HG03565 (cell line): ENCODE data around the gene TNS1.

Experiments used
- ATAC-seq: cut with Tn5 transposase; IDR thresholded peaks from one replicate; pipeline ENCODE4 v1.9.1; 2021; ENCODE audit warnings: mild to moderate bottlenecking, moderate library complexity; ENCODE audit not compliant: unreplicated experiment

Gene TNS1

DNA sequence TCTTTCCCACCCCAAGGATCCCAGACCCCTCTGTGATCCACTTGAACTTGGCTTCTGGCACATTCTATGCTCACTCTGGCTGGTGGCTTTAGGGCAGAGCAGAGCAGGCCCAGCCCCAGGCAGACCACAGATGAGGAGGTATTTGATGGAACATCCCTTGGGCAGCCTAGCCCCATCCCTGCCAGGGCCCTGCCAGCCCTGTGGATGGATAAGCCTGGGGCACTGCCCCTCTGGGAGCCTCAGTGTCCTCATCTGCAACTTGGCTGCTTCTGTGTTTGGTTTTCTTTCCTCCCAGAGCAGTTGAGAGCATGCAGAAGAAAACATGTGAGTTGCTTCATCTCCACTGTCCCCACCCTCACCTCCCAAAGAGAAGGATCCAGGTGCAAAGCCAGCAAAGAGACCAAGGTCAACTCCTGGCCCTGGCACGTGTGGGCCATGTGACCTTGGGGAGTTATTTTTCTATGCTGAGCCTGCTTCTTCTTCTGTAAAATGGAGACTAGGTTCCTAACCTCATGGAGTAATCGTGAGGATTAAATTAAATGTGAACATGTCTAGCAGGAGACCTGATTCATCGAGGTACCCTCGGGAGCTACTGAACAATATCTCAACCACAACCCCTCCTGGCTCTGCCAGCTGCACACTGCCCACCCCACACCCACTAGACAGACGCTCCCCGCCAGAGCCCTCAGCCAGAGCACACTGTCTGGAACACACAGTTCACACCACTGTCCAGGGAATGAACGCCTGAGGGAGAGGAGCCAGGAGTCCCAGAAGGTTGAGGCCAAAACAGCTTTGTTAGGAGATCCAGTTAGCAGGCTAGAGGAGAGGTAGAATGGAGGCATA lies 14.6 kb upstream of the TNS1 start:
- ATAC-seq: no peak

DNA sequence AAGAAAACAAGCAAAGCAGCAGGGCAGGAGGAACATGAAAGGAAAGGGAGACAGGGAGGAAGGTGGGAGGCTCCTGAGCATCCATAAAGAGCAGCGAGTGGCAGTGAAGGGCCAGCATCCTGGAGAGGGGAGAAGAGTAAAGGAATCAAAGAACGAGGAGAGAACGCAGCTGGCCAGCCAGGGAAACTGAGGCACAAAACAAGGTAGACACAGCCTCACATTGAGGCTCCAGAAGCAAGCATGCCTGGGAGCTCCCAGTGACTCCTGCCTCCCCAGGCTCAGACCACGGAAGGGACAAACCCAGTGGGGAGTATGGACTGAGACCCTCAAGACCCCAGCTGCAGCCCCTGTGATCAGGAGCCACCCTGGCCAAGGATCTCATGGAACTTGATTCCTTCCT lies 14.0 kb upstream of the TNS1 start:
- no peak for ATAC-seq

DNA sequence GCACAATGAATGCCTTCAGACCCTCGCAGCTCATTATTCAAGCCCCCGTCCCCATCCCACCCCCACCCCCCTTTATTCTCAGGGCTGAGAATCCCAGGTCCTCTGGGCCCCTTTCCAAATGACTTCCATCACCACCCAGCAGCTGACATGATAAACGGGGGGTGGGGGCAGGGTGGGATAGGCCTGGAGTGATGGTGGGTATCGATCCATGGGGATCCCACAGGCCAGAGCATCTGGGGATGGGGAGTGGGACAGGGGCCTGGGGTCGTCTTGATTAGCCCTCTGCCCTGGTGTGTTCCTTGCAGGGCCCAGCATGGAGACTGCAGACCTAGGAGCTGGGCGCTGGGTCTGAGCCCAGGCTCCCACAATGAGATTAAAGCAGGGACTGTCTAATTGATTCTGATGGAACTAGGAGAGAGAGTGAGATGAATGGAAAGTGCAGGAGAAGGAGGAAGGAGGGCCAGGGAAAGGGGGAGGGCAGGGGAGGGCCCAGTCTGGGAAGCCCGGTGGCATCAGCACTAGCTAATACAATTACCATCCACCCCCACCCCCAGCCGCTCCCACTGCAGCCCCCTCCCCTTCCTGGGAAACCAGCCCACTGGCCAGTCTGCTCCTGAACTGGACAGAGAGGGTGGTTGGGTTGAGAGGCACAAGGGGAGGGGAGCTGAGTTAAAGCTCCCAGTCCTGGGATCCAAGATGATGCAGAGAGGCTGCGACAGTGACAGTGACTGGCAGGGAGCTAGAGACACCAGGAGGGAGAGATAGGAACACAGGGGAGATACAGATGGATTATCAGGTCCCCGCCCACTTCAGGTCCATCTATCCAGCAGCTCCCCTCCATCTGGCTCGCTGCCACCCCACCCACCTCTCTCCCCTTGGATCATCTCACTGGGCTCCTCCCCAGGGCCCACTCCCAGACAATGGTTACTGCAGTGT lies 13.1 kb upstream of the TNS1 start:
- ATAC-seq: no peak

DNA sequence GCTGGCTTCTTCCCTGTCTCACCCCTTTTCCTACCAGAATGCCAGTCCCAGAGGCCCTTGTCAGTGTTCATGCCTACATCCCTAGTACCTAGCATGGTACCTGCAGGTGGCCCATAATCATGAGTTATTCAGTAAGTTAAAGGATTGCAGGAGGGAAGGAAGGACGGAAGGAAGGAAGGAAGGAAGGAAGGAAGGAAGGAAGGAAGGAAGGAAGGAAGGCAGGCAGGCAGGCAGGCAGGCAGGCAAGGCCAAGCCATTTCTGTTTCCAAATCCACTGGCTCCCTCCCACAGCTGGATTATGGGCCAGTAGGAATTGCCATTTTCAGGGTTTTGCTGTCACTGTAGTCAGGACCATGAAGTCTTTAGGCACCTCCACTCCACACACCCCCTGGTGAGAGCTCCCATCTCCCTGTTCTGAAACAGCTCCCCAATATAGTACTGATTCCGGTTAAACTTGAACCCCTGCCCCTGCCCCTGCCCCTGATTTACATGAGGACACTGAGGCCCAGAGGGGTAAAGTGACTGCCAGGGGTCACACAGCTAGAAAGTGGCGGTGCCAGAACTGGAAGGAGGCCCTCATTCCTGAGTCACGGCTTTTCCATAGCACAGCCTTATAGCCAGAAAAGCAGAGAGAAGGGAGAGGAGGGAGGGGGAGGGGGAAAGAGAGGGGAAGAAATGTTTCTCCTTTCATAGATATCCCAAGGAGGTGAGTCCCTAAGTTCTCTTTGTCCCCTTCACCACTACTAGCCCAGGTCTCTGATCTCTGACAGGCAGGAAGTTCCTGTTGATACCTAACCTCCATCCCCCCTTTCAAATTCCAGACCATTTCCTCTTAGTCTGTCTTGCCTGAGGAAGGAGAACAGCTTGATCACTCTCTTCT lies 12.2 kb upstream of the TNS1 start:
- no peak for ATAC-seq

DNA sequence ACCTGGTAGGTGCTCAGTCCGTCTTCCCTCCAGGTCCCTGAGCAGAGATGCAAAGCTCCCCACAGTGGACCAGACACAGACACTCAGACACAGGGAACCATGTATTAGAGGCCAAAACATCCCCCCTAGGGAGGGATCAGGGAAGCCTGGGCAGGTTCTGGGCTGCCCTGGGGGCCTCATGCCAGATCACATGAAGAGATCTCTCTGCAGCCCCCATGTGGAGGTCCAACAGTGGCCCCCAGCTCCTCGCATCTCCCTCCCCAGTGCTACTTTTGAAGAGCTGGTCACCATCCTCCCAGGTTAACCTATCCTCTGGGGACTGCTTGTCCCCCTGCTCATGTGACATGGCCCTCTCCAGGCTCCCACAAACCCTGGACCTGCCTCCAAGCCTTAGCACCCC lies 10.5 kb upstream of the TNS1 start:
- ATAC-seq: no peak

DNA sequence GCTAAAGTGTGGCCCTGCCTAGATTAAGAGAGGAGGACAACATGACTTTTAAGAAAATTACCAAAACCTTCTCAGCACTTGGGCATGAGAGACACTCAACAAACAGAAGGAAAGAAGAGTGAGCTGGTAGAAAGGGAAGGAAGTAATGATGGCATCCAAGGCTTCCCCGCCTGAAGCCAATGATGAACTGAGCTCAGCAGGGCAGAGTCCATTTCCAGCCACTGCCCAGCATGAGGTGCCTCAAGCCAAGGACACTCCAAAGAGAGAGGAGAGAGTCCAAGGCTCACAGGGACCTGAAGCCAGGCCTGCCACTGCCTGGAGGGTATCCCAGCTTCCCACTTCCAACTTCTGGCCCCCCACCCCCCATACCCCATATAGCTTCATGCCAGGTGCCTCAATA lies 9.5 kb upstream of the TNS1 start:
- no peak for ATAC-seq

DNA sequence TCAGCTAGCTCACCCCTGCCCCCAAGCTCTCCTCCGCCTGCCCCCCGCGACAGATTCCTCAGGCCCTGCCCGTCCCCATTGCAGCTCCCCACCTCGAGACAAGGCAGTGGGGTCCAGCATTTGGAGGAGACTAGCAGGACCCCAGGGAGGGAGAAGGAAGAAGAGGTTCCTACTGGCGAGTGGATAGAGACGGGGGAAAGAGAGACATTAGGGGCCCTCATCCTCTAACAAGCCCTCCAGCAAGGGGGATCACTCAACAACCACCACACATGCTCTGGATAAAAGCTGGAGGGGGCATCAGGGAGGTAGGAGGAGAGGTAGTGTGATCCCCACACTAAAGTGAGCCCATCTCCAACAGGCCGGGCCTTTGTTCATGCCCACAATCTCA lies 8.9 kb upstream of the TNS1 start:
- ATAC-seq: no peak

DNA sequence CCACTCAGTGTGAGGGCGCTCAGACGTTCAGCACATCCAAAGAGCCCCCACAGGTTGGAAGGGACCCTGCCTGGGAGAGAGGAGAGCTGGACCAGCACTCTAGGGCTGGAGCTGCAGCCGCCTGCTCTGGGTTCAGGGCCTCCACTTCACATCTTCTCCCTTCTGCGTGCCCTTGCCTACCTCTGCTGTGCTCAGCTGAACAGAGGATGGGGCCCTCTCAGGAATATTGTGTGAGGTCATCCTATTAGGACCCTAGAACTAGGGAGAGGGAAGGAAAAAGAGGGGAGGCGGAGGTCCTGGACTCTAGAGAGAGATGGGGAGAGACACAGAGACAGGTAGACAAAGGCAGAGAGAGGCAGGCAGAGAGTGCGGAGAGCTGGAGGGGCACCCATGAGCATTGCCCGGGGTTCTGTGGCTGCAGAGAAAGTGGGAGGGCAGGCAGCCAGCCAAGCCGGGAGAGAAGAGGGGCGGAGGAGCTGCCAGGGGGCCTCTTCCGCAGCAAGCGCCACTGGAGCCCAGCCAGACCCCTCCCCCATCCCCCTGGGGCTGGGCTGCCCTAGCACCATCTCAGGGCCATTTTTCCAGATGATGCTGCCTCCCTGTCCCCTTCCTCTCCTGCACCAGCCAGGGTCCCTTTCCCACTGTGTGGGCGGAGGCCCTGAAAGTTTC lies 8.3 kb upstream of the TNS1 start:
- ATAC-seq: no peak

DNA sequence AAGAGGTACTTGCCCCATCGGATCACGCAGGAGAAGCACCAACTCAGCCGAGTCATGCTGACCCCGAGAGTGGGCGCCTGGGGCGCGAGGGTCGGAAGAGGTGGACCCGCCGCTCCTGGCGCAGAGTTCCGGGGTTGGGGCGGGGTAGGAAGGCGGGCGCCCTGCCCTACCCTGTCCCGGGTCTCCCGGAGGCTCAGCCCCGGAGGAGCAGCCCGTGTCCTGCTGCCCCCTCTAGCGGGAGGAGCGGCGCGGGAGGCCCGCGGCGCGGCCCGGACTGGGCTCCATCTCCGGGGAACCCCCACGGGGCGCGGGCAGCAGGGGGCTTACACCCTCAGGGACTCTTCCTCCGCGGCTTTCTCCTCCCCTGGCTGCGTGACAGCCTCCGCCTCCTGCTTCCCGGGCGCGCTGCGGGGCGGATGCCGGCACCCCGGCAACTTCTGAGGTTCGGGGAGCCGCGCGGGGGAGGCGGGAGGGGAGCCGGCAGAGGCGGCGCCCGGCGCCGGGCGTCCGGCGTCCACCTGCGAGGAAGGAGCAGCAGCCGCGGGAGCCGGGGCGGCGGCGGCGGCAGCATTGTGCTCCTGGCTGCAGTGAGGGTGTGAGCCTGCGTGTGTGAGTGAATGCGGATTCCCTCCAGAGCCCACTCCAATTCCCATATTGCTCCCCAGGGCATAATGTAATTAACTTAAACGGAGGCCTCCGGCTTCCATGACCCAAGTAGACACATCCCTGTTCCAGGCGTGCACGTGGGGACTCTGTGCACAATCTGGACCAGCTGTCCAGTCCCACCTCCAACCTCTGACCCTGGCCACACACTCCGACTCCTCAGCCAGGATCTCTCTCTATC lies 7.6 kb upstream of the TNS1 start:
- no peak for ATAC-seq

DNA sequence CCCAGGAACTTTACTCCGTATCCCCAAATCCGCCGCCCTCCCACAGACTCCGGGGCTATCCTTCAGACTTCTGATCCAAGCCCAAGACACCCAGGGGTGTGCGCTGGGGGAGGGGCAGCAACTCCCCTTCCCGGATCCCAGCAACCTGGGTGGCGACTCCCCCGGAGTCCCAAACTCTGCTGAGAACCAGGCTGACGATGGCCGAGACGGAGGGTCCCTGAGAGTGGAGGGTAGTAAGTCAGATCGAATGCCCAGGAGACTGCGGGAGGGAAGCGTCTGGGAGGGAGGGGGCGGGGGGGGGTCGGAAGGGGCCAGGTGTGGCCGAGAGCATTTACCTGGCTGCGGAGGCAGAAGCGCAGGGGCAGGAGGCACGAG lies 7.0 kb upstream of the TNS1 start:
- no peak for ATAC-seq

DNA sequence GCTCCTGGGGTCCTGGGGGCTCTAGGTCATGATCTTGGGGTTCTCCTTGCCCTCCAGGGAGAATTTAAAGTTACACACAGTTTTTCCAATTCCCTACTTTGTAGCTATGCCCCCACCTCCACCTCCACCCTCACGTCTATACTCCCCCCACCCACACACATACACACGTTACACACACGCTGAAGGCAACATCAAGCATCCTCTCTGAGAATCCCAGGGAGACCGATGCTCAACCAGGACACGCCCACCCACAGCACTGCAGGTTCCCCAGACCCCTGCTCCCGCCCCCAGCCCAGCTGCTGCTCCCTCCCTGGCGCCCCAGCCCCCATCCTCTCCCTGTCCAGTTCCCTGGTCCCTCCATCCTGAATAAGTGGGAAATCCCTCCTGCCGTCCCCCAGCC lies 6.4 kb upstream of the TNS1 start:
- ATAC-seq: no peak

DNA sequence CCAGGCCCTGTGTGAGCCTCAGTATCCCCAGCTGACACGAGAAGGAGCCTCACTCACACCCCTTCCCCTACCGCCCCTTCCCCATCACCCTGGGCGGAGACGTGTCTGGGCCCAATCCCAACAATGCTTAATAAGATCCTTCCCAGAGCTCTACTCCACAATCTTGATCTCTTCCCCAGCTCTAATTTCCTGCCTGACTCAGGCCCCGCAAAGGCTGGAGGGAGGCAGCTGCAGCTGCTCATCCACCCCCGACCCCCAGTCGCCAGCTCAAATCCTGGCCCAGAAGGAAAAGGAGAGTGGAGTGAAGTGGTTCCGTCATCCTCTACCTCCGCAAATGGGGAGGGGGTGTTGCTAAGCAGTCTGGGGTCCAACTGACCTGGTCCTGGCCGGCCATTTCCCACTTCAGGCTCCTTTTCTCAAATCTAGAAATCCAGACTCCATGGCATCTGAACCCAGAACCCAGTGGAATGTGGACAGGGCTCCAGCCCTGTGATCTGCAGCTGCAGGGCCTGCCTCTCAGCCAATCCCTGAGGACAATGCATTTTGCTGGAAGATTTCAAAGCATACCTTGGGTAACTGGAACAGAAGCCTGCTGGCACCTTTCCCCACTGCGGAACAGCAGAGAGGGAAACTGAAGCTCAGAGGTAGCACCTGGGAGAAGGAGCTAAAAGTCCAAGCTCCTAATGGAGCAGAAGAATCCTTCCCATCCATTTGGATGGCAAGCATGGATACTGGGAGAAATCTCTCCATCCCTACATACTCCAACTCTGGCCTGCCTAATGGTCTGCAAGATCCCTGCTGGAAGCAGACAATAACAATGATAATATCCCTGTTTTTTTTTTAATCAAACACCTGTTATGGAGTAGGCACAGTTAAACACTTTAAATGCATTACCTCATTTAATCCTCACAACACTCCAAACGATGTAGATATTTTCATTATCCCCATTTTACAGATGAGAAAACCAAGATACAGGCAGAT lies 5.6 kb upstream of the TNS1 start:
- ATAC-seq: no peak

DNA sequence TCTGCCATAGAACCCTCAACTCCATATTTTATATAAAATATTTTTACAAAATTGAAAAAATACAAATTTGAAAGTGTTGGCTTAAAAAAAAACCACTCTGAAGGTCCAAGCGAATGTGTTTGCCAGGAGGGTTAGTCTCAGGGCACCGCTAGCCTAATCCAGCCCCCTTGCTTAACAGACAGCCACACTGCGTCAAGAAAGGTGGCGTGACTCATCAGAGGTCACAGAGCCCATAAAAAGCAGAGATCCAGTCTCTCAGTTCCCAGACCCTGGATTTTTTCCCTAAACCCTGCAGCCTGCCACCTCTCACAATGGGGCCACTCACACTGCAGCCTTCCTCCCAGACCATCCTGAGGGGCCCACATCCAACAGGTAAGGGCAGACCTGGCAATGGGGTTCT lies 3.9 kb upstream of the TNS1 start:
- no peak for ATAC-seq

DNA sequence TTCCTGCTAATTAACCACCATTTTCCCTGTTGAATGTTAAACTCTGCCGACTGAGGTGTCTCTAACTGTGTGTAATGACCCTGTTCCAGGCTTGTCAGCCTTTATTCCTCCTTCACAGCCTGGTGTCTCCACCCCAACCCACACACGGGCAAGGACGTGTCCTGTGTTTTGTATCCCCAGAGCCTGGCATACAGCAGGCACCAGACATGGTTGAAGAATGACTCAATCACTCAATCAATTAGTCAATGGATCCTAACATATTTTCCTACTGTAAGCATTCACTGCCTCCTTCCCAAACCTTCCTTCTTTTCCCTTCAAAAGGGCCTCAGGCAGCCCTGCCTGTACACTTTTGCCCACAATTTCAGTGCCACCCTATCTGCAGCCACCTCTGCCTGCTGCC lies 2.7 kb upstream of the TNS1 start:
- ATAC-seq: no peak

DNA sequence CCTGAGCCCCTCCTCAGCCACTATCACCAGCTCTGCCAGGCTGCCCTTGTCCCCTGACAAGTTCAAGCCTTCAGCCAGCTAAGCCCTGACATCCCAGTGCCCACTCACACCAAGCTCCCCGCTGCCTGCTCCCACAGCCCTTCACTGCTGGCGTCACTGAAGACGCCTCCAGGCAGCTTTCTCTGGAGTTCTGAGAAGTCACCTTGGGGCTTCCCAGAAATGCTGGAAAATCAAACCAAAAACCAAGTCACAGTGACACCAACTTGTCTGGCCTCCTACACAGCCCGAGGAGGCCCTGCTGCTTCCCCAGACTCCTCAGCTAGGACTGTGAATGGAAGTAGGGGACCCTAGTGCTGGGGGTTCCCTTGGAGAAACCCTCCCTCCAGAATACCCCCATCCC lies 2.2 kb upstream of the TNS1 start:
- ATAC-seq: no peak

DNA sequence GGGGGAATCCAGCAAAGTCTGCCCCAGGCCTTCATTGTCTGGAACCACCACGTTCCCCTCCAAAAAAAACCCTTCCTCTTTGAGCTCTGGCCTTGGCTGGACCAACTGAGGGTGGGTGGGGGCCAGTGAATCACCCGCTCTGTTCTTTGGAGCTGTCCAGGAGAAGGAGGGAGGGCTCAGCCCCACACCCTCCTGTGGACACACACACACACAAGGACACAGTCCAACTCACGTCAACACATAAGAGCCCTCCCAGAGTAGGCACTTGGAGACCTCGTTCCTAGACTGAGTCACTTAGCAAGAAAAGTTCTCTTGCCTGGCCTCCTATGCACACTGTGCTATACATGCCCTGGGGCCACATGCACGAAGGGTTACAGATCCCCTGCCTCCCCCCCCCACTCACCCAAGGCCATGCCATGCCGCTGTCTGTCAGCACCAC lies 1.2 kb upstream of the TNS1 start:
- ATAC-seq: no peak

DNA sequence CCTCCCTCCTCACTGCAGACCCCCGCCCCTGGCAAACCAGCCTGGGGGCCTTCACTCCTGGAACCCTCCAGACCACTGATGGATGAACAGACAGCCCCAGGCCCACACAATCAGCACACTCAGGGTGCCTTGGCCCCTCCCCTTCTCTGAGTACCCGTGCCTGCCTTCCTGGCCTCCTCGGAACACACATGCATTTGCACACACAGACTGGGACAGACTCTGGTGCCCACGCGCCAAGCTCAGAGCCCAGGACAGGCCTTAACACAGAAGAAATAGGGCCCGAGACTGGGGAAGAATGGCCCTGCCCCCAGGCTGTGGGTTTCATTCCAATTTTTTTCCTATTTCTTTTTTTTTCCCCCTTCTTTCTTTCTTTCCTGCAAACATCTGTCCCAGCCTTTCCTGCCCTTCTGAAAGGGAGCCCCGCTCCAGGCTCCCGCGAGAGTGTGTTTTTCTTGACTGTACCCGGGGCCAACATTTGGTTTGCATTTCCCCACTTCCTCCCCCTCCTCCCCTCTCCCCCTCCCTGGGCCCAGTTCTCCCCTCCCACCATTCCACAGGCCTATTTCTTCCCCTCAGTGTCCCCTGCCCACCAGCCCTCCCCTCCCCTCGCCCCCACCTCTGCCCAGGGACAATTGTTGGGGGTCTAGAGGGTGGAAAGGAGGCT lies 618 bp upstream of the TNS1 start:
- ATAC-seq: no peak
